Thoracic aorta (tissue), 2 donors: ENCODE results near the gene MCHR1. TPM values are rescaled to one million over a fixed set of nuclear protein-coding genes. Genes with fewer than 3 reads are reported as not detected.

ENCODE experiments used
- ATAC-seq: fragments of 150-250 bp; one replicate; pipeline ENCODE4 v1.8.0; 2017; ENCODE audit warnings: low read depth; ENCODE audit not compliant: insufficient number of reproducible peaks, low FRiP score
- DNase-seq: peaks from one replicate; pipeline ENCODE4 v3.0.0-alpha.2; 2020; ENCODE audit warnings: low spot score
- H3K27ac ChIP-seq, 2 donors: fragments of 200-600 bp; sonication (generic); 1 replicate in 1 of 2; 2 replicates in 1 of 2; pipeline ENCODE4 v1.5.1; 2016; ENCODE audit warnings: mild to moderate bottlenecking in 2 of 2, moderate library complexity in 2 of 2
- H3K27me3 ChIP-seq: fragments of 200-600 bp; sonication (generic); replicated peaks from 2 replicates; pipeline ENCODE4 v1.6.0; 2016; ENCODE audit warnings: mild to moderate bottlenecking; ENCODE audit not compliant: insufficient read depth
- H3K36me3 ChIP-seq: fragments of 200-600 bp; sonication (generic); one replicate; pipeline ENCODE4 v1.5.1; 2016
- H3K4me1 ChIP-seq, 2 donors: fragments of 200-600 bp; sonication (generic); 1 replicate in 1 of 2; 2 replicates in 1 of 2; pipeline versions ENCODE4 v1.5.1 to v1.6.0; 2016; ENCODE audit warnings: low read depth in 2 of 2, mild to moderate bottlenecking in 1 of 2; ENCODE audit not compliant: control insufficient read depth in 1 of 2
- H3K4me3 ChIP-seq: fragments of 200-600 bp; sonication (generic); 2 replicates; pipeline ENCODE4 v1.5.1; 2016; ENCODE audit warnings: mild to moderate bottlenecking
- H3K9me3 ChIP-seq: fragments of 200-600 bp; sonication (generic); 2 replicates; pipeline ENCODE4 v1.5.1; 2016
- total RNA-seq, 2 donors: library from RNA; depleted of rRNA; stranded (reverse); fragments of >200 nt; gene quantifications; one replicate each; pipeline versions ENCODE4 v1.1.0 to v1.2.3, GENCODE V29; 2016
- TF ChIP-seq, protein P1 (sequence below): fragments of 200-600 bp; sonication (generic); IDR thresholded peaks from one replicate; pipeline ENCODE4 v1.5.1; 2019; ENCODE audit warnings: antibody characterized with exemption

Gene MCHR1
- total RNA-seq, 2 donors from 2014 or later, result 0.41 TPM; not detected in 1

DNA sequence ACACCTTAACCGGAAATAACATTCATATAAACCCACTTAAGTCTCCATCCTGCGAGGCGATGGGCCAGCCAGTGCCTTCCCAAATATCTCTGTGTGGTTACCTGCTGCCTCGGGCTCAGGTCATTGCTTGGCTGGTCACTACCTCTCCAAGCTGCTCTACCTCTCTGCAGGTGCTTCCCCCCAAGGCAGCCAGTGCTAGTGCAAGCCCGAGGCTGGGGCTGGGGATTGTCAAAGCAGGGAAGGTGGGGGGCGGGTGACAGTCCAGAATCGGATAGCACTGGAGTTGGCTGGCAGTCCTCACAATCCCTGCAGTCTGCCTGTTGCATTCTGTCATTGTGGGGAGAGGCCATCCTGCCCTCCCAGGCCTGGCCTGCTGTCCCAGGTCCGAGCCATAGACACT lies 11.1 kb downstream of the MCHR1 start:
- Histone ChIP-seq H3K9me3 (no peaks in the 10 kb centered on the region), H3K27ac (no peak overlapping the region), H3K36me3 (no peaks in the 10 kb centered on the region), H3K4me1 (no peaks in the 10 kb centered on the region), H3K4me3 (no peak overlapping the region), H3K27me3 (no peaks in the 10 kb centered on the region)
- no peak for DNase-seq
- TF ChIP-seq, protein P1, sequence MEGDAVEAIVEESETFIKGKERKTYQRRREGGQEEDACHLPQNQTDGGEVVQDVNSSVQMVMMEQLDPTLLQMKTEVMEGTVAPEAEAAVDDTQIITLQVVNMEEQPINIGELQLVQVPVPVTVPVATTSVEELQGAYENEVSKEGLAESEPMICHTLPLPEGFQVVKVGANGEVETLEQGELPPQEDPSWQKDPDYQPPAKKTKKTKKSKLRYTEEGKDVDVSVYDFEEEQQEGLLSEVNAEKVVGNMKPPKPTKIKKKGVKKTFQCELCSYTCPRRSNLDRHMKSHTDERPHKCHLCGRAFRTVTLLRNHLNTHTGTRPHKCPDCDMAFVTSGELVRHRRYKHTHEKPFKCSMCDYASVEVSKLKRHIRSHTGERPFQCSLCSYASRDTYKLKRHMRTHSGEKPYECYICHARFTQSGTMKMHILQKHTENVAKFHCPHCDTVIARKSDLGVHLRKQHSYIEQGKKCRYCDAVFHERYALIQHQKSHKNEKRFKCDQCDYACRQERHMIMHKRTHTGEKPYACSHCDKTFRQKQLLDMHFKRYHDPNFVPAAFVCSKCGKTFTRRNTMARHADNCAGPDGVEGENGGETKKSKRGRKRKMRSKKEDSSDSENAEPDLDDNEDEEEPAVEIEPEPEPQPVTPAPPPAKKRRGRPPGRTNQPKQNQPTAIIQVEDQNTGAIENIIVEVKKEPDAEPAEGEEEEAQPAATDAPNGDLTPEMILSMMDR, result no peak
- ATAC-seq, result no peak

DNA sequence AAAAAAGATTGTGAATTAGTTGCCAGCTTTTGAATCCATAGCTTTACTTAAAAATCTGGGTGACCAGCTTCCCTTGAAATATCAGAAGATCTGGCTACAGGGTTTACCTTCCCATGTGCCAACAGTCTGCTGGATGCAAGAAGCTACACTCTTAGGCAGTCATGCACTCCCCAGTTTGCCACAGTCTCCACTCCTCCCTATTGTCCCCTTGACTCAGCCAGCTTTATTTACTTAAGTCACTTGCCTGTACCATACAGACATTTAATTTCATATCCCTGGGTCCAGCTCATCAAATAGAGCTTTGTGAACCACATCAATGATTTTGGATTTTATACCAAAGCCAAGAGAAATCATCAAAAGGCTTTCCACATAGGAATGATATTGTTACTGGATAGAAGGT lies 12.2 kb downstream of the MCHR1 start:
- Histone ChIP-seq H3K36me3 (no peaks in the 10 kb centered on the region), H3K27me3 (no peaks in the 10 kb centered on the region), H3K9me3 (no peaks in the 10 kb centered on the region), H3K4me3 (no peak overlapping the region), H3K27ac (no peak overlapping the region), H3K4me1 (no peaks in the 10 kb centered on the region)
- ATAC-seq (no peak), DNase-seq (no peak)
- TF ChIP-seq, protein P1, result no peak

DNA sequence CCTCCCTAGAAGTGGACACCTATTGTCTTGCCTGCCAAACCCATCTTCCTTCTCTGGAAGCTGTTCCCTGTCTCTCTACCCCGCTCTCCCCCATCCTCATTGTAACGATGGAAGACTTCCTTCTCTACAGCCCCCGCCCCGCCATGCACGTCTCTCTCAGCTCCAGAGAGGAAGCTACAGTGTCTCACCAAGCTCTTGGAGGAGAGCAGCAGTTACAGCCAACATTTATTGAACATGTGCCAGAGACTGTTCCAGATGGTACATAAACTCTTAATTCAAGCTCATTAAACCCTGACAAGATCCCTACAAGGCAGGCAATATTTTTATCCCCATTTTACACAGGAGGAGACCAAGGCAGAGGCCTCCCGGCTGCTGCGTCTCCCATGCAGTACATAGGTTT lies 15.1 kb downstream of the MCHR1 start:
- TF ChIP-seq, protein P1, result no peak
- no peak overlapping the region for H3K27ac ChIP-seq
- no peaks in the 10 kb centered on the region for H3K4me1 ChIP-seq
- H3K9me3 ChIP-seq, result no peaks in the 10 kb centered on the region
- H3K36me3 ChIP-seq, result no peaks in the 10 kb centered on the region
- no peak for DNase-seq
- no peaks in the 10 kb centered on the region for H3K27me3 ChIP-seq
- ATAC-seq, result no peak
- no peak overlapping the region for H3K4me3 ChIP-seq

DNA sequence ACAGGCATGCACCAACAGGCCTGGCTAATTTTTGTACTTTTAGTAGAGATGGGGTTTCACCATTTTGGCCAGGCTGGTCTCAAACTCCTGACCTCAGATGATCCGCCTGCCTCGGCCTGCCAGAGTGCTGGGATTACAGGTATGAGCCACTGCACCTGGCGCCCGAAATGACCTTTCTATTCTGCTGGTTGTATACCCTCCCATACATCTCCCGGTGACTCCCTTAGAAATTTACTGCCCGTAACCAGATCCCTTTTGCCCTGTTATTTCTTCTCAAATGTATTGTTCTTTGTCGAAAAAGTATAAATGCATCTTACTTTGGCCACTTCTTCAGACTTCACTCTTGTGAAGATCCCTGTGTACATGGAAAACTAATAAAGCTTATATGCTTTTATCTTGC lies 22.0 kb downstream of the MCHR1 start:
- Histone ChIP-seq H3K36me3 (no peaks in the 10 kb centered on the region), H3K27ac (no peak overlapping the region), H3K27me3 (no peaks in the 10 kb centered on the region), H3K4me1 (no peaks in the 10 kb centered on the region), H3K4me3 (no peak overlapping the region), H3K9me3 (no peaks in the 10 kb centered on the region)
- TF ChIP-seq, protein P1, result no peak
- DNase-seq (no peak), ATAC-seq (no peak)

DNA sequence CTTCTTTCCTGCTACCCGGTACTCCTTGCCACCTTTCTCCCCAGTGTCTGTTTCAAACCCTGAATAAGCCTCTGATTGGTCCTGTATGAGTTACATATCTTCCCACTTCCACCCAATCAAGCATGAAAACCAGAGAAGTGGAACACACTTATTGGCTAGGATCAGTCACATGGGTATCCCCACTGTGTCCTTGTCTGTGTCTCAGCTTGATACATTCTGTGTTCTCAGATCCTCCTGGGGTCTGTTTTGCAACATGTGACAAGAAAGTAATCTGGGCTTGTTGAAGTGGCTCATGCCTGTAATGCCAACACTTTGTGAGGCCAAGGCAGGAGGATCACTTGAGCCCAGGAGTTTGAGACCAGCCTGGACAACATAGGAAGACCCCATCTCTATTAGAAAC lies 23.9 kb downstream of the MCHR1 start:
- H3K36me3 ChIP-seq, result no peaks in the 10 kb centered on the region
- no peaks in the 10 kb centered on the region for H3K27me3 ChIP-seq
- H3K27ac ChIP-seq, result no peak overlapping the region
- no peaks in the 10 kb centered on the region for H3K9me3 ChIP-seq
- ATAC-seq (no peak), DNase-seq (no peak)
- H3K4me3 ChIP-seq, result no peak overlapping the region
- TF ChIP-seq, protein P1, result no peak
- H3K4me1 ChIP-seq, result no peaks in the 10 kb centered on the region
